NCI-H460 (cell line): Measurements from ENCODE around the gene BMP7. TPM values are rescaled to one million over a fixed set of nuclear protein-coding genes. Genes with fewer than 3 reads are reported as not detected.

Experiments used
- small RNA-seq, 2 experiments: library from RNA; depleted of rRNA; stranded (forward); fragments of <200 nt; gene quantifications; one replicate each; pipeline ENCODE3, GENCODE V24; 2014
- total RNA-seq: library from RNA; depleted of rRNA; stranded (reverse); fragments of >200 nt; shearing (Covaris generic); gene quantifications from 2 replicates; pipeline ENCODE4 v1.2.3, GENCODE V29; 2014; rRNA removed

The BMP7 gene
- total RNA-seq, 1 experiment from 2014 or later: 0.17 TPM

Small RNA genes within 50 kb of the gene (small RNA-seq; reads per million reads assigned to genes)
- gene RF00019: 0 reads per million in 2 experiments

Other genes with a start within 250 kb of the BMP7 start
- gene SPO11, start 63.2 kb upstream of the BMP7 start, total RNA-seq: not detected in 2 replicates
- gene RAE1, start 84.6 kb upstream of the BMP7 start, total RNA-seq: 34.0 and 42.8 TPM in 2 replicates
- gene RBM38, start 124.8 kb upstream of the BMP7 start, total RNA-seq: 18.2 and 20.6 TPM in 2 replicates